ENCODE data around the gene STARD5.

GRCh38 chr15:81314378-81314777 is 9.6 kb downstream of the STARD5 start:
- no peak for TF ChIP-seq CTCF (conservative IDR thresholded peaks at IDR 0.05)
- no peak for TF ChIP-seq ZFX (IDR thresholded peaks at IDR 0.05)

Data from C4-2B (cell line).